Naive thymus-derived CD4-positive, alpha-beta T cell (primary cell): ENCODE measurements around the gene SPACA7. TPM values are rescaled to one million over a fixed set of nuclear protein-coding genes. Genes with fewer than 3 reads are reported as not detected.

Experiments
- ATAC-seq: fragments of 150-1000 bp; cut with Tn5 transposase; 2 replicates; pipeline ENCODE4 v1.10.0; 2021; ENCODE audit warnings: mild to moderate bottlenecking, moderate library complexity
- CTCF ChIA-PET: fragments of 350-600 bp; sonication (Branson Sonifier 250); formaldehyde crosslinking; loops from one replicate; lab custom pipeline; 2021; ENCODE audit warnings: antibody characterized with exemption; lab: Charles Lee
- POLR2A ChIA-PET: fragments of 350-600 bp; sonication (Branson Sonifier 250); formaldehyde crosslinking; loops from one replicate; lab custom pipeline; 2021; ENCODE audit warnings: antibody characterized with exemption, inconsistent platforms; lab: Charles Lee
- DNase-seq, 9 donors: peaks; one replicate each; pipeline versions ENCODE4 v3.0.0 to v3.0.0-alpha.2; 2020 to 2022; ENCODE audit warnings: mixed read lengths in 1 of 9
- H3K27ac ChIP-seq: one replicate; pipeline ENCODE4 v1.7.0; 2013; ENCODE audit warnings: mild to moderate bottlenecking, low read depth, low read length, moderate library complexity
- H3K27me3 ChIP-seq, 2 donors: one replicate each; pipeline ENCODE4 v1.7.0; 2013; ENCODE audit warnings: low read length in 2 of 2, mild to moderate bottlenecking in 2 of 2, moderate library complexity in 2 of 2; ENCODE audit not compliant: control insufficient read depth in 2 of 2, insufficient read depth in 2 of 2
- H3K36me3 ChIP-seq, 3 experiments: 1 replicate in 2 of 3; 2 replicates in 1 of 3; pipeline ENCODE4 v1.7.0; 2013; ENCODE audit warnings: low read length in 3 of 3, mild to moderate bottlenecking in 3 of 3, moderate library complexity in 1 of 3; ENCODE audit not compliant: insufficient read depth in 3 of 3, control insufficient read depth in 2 of 3
- H3K4me1 ChIP-seq, 2 donors: one replicate each; pipeline ENCODE4 v1.7.0; 2013; ENCODE audit warnings: low read length in 2 of 2, mild to moderate bottlenecking in 2 of 2, moderate library complexity in 1 of 2; ENCODE audit not compliant: control insufficient read depth in 2 of 2, insufficient read depth in 2 of 2
- H3K4me3 ChIP-seq: 2 replicates; pipeline ENCODE4 v1.7.0; 2013; ENCODE audit warnings: mild to moderate bottlenecking, low read length
- H3K9me3 ChIP-seq, 3 experiments: 1 replicate in 2 of 3; 2 replicates in 1 of 3; pipeline ENCODE4 v1.7.0; 2013; ENCODE audit warnings: low read length in 3 of 3; ENCODE audit not compliant: control insufficient read depth in 2 of 3
- H3K27ac Mint-ChIP-seq, 9 donors: one replicate each; pipeline ENCODE4 v1.8.0; 2020 to 2022; ENCODE audit warnings: mixed read lengths in 9 of 9, mild to moderate bottlenecking in 8 of 9, moderate library complexity in 5 of 9, inconsistent platforms in 2 of 9
- H3K27me3 Mint-ChIP-seq, 5 donors: one replicate each; pipeline ENCODE4 v1.8.0; 2021 to 2022; ENCODE audit warnings: mixed read lengths in 5 of 5, mild to moderate bottlenecking in 1 of 5
- H3K36me3 Mint-ChIP-seq, 5 donors: one replicate each; pipeline ENCODE4 v1.8.0; 2020 to 2022; ENCODE audit warnings: mixed read lengths in 5 of 5, mild to moderate bottlenecking in 3 of 5, inconsistent platforms in 1 of 5
- H3K4me1 Mint-ChIP-seq, 7 donors: one replicate each; pipeline ENCODE4 v1.8.0; 2020 to 2022; ENCODE audit warnings: mixed read lengths in 7 of 7, mild to moderate bottlenecking in 3 of 7, inconsistent platforms in 1 of 7
- H3K4me3 Mint-ChIP-seq, 10 donors: one replicate each; pipeline ENCODE4 v1.8.0; 2020 to 2022; ENCODE audit warnings: mild to moderate bottlenecking in 10 of 10, mixed read lengths in 10 of 10, moderate library complexity in 6 of 10, inconsistent platforms in 2 of 10
- H3K9me3 Mint-ChIP-seq, 11 donors: one replicate each; pipeline ENCODE4 v1.8.0; 2020 to 2022; ENCODE audit warnings: mixed read lengths in 11 of 11, mild to moderate bottlenecking in 4 of 11, inconsistent platforms in 1 of 11, moderate library complexity in 1 of 11
- intact Hi-C, 2 donors: fragments of 100-400 bp; cut with micrococcal nuclease; formaldehyde crosslinking; loops; one replicate each; pipeline ENCODE4 v1.15.1; 2023
- polyA plus RNA-seq, 2 donors: library from polyadenylated mRNA; unstranded; fragments of 300-500 nt; fragmentation: Illumina TruSeq; gene quantifications; one replicate each; pipeline ENCODE4 v1.2.3, GENCODE V29; 2021
- total RNA-seq, 6 experiments: library from RNA in 5 of 6; stranded (reverse) in 5 of 6; gene quantifications; 1 replicate in 5 of 6; 2 replicates in 1 of 6; pipeline ENCODE4 v1.2.3 and lab custom pipeline; 2021 to 2026

Gene SPACA7
- total and polyA plus RNA-seq, 7 experiments from 2014 or later, result not detected

GRCh38 chr13:112444416-112445399 is 68.6 kb downstream of the SPACA7 start:
- DNase-seq (peak in 1 of 9 donors; percentile 9), ATAC-seq (no peak)
- Histone ChIP-seq H3K4me3 (no peak overlapping the region), H3K9me3 (no peaks in the 10 kb centered on the region), H3K4me1 (no peaks in the 10 kb centered on the region), H3K27me3 (no peaks in the 10 kb centered on the region), H3K36me3 (no peaks in the 10 kb centered on the region), H3K27ac (no peak overlapping the region)
- Mint-ChIP-seq H3K36me3 (no peaks in the 10 kb centered on the region), H3K4me1 (peaks cover 0 to 7% (median 0%) of the 10 kb centered on the region in 7 donors), H3K27ac (no peak overlapping the region), H3K9me3 (peaks cover 0 to 2% (median 0%) of the 10 kb centered on the region in 11 donors), H3K27me3 (peaks cover 9 to 49% (median 28%) of the 10 kb centered on the region in 5 donors), H3K4me3 (no peak overlapping the region)
- ChIA-PET POLR2A (no interaction called here), CTCF (no interaction called here)
- intact Hi-C loops, result loop anchor here (1.0 to 10.0 kb wide), 3 partner anchors 162 to 1990 kb away; no protein-coding TSS in a partner anchor

DNA sequence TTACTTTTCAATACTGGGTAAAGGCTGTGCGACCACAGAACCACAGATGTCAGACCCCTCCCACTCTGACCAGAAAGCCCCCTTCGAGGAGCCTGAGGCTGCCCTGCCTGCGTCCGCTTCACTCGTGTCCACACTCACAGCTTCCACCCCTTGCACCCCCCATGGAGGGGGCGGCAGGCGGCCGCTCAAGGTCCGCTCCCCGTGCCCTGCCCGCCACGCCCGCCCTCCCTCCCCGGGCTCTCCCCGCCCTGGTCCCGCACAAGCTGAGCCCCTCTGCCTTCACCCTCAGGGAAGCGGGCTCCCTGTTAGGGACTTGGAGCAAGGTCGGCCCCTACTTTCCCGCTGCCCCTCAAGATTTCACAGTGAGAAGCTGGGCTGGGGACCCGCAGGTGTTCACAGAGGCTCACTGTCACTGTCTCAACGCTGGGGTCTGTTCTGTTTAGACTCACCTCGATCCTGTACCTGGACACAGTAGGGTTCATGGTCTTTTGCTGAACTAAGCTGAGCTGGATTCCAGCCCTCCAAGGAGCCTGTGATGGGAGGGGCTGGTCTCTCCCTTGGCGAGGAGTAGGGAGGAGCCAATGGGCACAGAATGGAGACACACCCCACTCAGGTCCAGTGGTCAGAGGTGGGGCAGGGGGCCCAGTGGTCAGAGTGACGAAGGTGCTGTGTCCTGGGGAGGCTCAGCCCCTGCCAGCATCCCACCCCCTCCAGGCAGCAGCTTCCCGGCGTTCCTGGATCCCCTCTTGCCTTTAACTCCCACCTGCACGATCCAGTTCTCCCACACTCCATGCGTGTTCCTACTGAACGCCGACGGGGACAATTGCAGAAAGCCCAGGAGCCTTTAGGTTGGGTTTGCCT is 69.5 kb downstream of the SPACA7 start:
- intact Hi-C loops, result loop anchor here in 1 of 2 donors (10.0 kb wide), 1 partner anchor 1991 kb away; no protein-coding TSS in a partner anchor
- ATAC-seq, result peak; percentile 9
- H3K9me3 ChIP-seq, result no peaks in the 10 kb centered on the region
- Mint-ChIP-seq H3K4me1 (peaks cover 0 to 7% (median 0%) of the 10 kb centered on the region in 7 donors), H3K9me3 (no peaks in the 10 kb centered on the region), H3K4me3 (no peak overlapping the region), H3K36me3 (no peaks in the 10 kb centered on the region), H3K27me3 (peaks cover 9 to 46% (median 19%) of the 10 kb centered on the region in 5 donors), H3K27ac (no peak overlapping the region)
- no peaks in the 10 kb centered on the region for H3K27me3 ChIP-seq
- no peaks in the 10 kb centered on the region for H3K36me3 ChIP-seq
- ChIA-PET POLR2A (no interaction called here), CTCF (no interaction called here)
- H3K27ac ChIP-seq, result no peak overlapping the region
- no peak overlapping the region for H3K4me3 ChIP-seq
- DNase-seq, result no peak
- no peaks in the 10 kb centered on the region for H3K4me1 ChIP-seq

DNA sequence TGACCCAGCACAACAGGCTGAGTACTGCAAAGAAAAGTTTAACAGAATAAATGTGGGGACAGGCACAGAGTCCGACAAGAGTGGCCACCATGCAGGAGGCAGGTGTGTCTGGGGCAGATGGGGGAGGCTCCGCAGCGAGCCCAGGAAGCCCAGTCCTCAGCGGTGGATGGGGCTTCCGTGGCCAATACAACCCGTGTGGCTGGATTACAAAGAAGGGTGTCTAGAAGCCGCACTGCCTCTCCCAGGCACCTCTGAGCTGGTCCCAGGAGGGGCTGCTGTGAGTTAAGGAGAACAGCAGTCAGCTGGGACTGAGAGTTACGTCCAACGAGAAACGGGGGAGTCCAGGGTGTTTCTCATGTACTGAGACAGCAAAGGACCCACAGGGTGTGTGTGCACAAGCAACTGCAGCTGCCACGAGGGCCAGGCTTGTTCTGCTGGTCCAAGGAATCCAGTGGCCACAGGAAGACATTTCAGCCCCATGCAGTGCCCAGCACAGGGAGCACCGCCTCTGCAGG is 70.2 kb downstream of the SPACA7 start:
- Mint-ChIP-seq H3K4me1 (peaks cover 0 to 7% (median 0%) of the 10 kb centered on the region in 7 donors), H3K27ac (no peak overlapping the region), H3K27me3 (peaks cover 9 to 49% (median 22%) of the 10 kb centered on the region in 5 donors), H3K36me3 (no peaks in the 10 kb centered on the region), H3K4me3 (no peak overlapping the region), H3K9me3 (no peaks in the 10 kb centered on the region)
- intact Hi-C loops, result loop anchor here in 1 of 2 donors (10.0 kb wide), 1 partner anchor 1992 kb away; no protein-coding TSS in a partner anchor
- Histone ChIP-seq H3K9me3 (no peaks in the 10 kb centered on the region), H3K4me1 (no peaks in the 10 kb centered on the region), H3K27me3 (no peaks in the 10 kb centered on the region), H3K4me3 (no peak overlapping the region), H3K27ac (no peak overlapping the region), H3K36me3 (no peaks in the 10 kb centered on the region)
- DNase-seq, result no peak
- no peak for ATAC-seq
- POLR2A ChIA-PET, result no interaction called here
- CTCF ChIA-PET, result no interaction called here

GRCh38 chr13:112446867-112447266 is 70.7 kb downstream of the SPACA7 start:
- intact Hi-C loops, result loop anchor here in 1 of 2 donors (10.0 kb wide), 1 partner anchor 1992 kb away; no protein-coding TSS in a partner anchor
- ChIA-PET POLR2A (no interaction called here), CTCF (no interaction called here)
- DNase-seq (peak in 1 of 9 donors; percentile 14), ATAC-seq (no peak)
- no peaks in the 10 kb centered on the region for H3K36me3 Mint-ChIP-seq
- H3K9me3 Mint-ChIP-seq, result no peaks in the 10 kb centered on the region
- Histone ChIP-seq H3K27ac (no peak overlapping the region), H3K4me3 (no peak overlapping the region), H3K4me1 (no peaks in the 10 kb centered on the region), H3K27me3 (no peaks in the 10 kb centered on the region), H3K36me3 (no peaks in the 10 kb centered on the region), H3K9me3 (no peaks in the 10 kb centered on the region)
- no peak overlapping the region for H3K4me3 Mint-ChIP-seq
- H3K4me1 Mint-ChIP-seq, result peaks cover 0 to 7% (median 0%) of the 10 kb centered on the region in 7 donors
- H3K27ac Mint-ChIP-seq, result peak overlapping the region in 1 of 9 donors; percentile 30
- H3K27me3 Mint-ChIP-seq, result peaks cover 9 to 45% (median 22%) of the 10 kb centered on the region in 5 donors

DNA sequence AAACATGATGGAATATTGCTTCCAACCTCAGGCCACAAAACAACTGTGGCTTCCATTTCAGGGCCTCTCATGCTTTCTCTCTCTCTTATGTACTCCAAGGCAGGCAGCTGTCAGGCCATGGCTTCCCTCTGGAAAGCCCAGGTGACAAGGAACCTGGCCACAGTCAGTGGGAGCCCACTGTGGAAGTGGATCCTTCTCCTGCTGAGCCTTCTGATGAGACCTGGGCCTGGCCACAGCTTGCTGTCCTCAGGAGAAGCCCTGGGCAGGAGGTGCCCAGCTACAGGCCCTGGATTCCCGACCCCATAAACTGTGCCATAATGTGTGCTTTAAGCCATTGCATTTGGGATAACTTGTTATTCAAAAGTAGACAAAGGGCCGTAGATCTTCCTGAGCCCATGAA is 71.2 kb downstream of the SPACA7 start:
- Histone ChIP-seq H3K4me3 (no peak overlapping the region), H3K27ac (no peak overlapping the region), H3K4me1 (no peaks in the 10 kb centered on the region), H3K27me3 (no peaks in the 10 kb centered on the region), H3K36me3 (no peaks in the 10 kb centered on the region), H3K9me3 (no peaks in the 10 kb centered on the region)
- H3K27ac Mint-ChIP-seq, result no peak overlapping the region
- peaks cover 0 to 7% (median 0%) of the 10 kb centered on the region in 7 donors for H3K4me1 Mint-ChIP-seq
- no peaks in the 10 kb centered on the region for H3K36me3 Mint-ChIP-seq
- ATAC-seq, result no peak
- intact Hi-C loops, result loop anchor here in 1 of 2 donors (10.0 kb wide), 1 partner anchor 1993 kb away; no protein-coding TSS in a partner anchor
- DNase-seq, result no peak
- H3K4me3 Mint-ChIP-seq, result no peak overlapping the region
- H3K27me3 Mint-ChIP-seq, result peaks cover 9 to 42% (median 22%) of the 10 kb centered on the region in 5 donors
- POLR2A ChIA-PET, result no interaction called here
- no peaks in the 10 kb centered on the region for H3K9me3 Mint-ChIP-seq
- CTCF ChIA-PET, result no interaction called here
